IMR-90 (cell line): ENCODE results near the gene CLIC4. TPM values are rescaled to one million over a fixed set of nuclear protein-coding genes. Genes with fewer than 3 reads are reported as not detected.

Experiments used
- ATAC-seq: fragments of 200-7000 bp; cut with Tn5 transposase; 2 replicates; pipeline ENCODE4 v1.9.1; 2020; ENCODE audit warnings: low read depth, mild to moderate bottlenecking, moderate library complexity
- BruUV-seq: library from RNA; stranded (reverse); fragments of 400-500 nt; replicated peaks from 2 replicates; lab custom pipeline; 2021; lab: Mats Ljungman, UMichigan
- CTCF ChIA-PET: fragments of 300-600 bp; formaldehyde crosslinking; extraction: SDS; loops from one replicate; lab custom pipeline; 2021; ENCODE audit warnings: antibody characterized with exemption; lab: Yijun Ruan, JAX
- POLR2A ChIA-PET: fragments of 300-600 bp; sonication (Branson Sonifier 250); formaldehyde crosslinking; loops from one replicate; lab custom pipeline; 2022; ENCODE audit warnings: antibody characterized with exemption; ENCODE audit not compliant: unreplicated experiment; lab: Charles Lee
- DNase-seq: peaks from one replicate; pipeline ENCODE4 v3.0.0; 2013
- H2AFZ ChIP-seq: replicated peaks from 2 replicates; pipeline ENCODE3; 2013; ENCODE audit warnings: low read length, mild to moderate bottlenecking; ENCODE audit not compliant: poor library complexity
- H2AK5ac ChIP-seq: 2 replicates; pipeline ENCODE4 v1.6.1; 2013; ENCODE audit warnings: low read depth, low read length, inconsistent platforms
- H2AK9ac ChIP-seq: replicated peaks from 2 replicates; pipeline ENCODE3; 2013; ENCODE audit warnings: mild to moderate bottlenecking, low read depth, low read length, moderate library complexity; ENCODE audit not compliant: poor library complexity
- H2BK120ac ChIP-seq: 2 replicates; pipeline ENCODE4 v1.6.1; 2013; ENCODE audit warnings: low read depth, low read length, inconsistent platforms
- H2BK15ac ChIP-seq: 3 replicates; pipeline ENCODE4 v1.6.1; 2013; ENCODE audit warnings: low read depth, low read length, inconsistent platforms
- H2BK20ac ChIP-seq: 2 replicates; pipeline ENCODE4 v1.6.1; 2013; ENCODE audit warnings: low read depth, mild to moderate bottlenecking, inconsistent platforms, low read length, moderate library complexity
- H2BK5ac ChIP-seq: 2 replicates; pipeline ENCODE4 v1.6.1; 2013; ENCODE audit warnings: mild to moderate bottlenecking, low read depth, low read length, inconsistent platforms; ENCODE audit not compliant: poor library complexity, severe bottlenecking
- H3K14ac ChIP-seq: replicated peaks from 2 replicates; pipeline ENCODE4 v1.6.1; 2013; ENCODE audit warnings: low read depth, low read length, inconsistent platforms
- H3K18ac ChIP-seq: 2 replicates; pipeline ENCODE4 v1.6.1; 2013; ENCODE audit warnings: low read depth, low read length, control low read depth
- H3K23ac ChIP-seq: 2 replicates; pipeline ENCODE4 v1.6.1; 2013; ENCODE audit warnings: low read depth, low read length, inconsistent platforms
- H3K27ac ChIP-seq: 2 replicates; pipeline ENCODE4 v1.5.1; 2013; ENCODE audit warnings: mild to moderate bottlenecking, control low read depth, low read length; ENCODE audit not compliant: insufficient read depth
- H3K27me3 ChIP-seq: 2 replicates; pipeline ENCODE4 v1.6.1; 2013; ENCODE audit warnings: low read length; ENCODE audit not compliant: control insufficient read depth, insufficient read depth
- H3K36me3 ChIP-seq: 2 replicates; pipeline ENCODE4 v1.6.1; 2013; ENCODE audit warnings: low read length, mixed read lengths; ENCODE audit not compliant: control insufficient read depth, insufficient read depth
- H3K4ac ChIP-seq: 2 replicates; pipeline ENCODE4 v1.6.1; 2013; ENCODE audit warnings: low read depth, low read length, inconsistent platforms
- H3K4me1 ChIP-seq: 2 replicates; pipeline ENCODE4 v1.6.1; 2013; ENCODE audit warnings: low read length, mixed read lengths; ENCODE audit not compliant: control insufficient read depth, insufficient read depth
- H3K4me2 ChIP-seq: 2 replicates; pipeline ENCODE4 v1.6.1; 2013; ENCODE audit warnings: low read depth, mild to moderate bottlenecking, control low read depth, low read length, moderate library complexity
- H3K4me3 ChIP-seq: 2 replicates; pipeline ENCODE4 v1.5.1; 2013; ENCODE audit warnings: low read depth, mild to moderate bottlenecking, control low read depth, low read length, moderate library complexity; ENCODE audit not compliant: insufficient read depth
- H3K56ac ChIP-seq: 2 replicates; pipeline ENCODE4 v1.6.1; 2013; ENCODE audit warnings: low read length, inconsistent platforms; ENCODE audit not compliant: insufficient read depth; ENCODE audit errors: extremely low read depth
- H3K79me1 ChIP-seq, 2 experiments: 2 replicates each; pipeline ENCODE4 v1.6.1; 2013; ENCODE audit warnings: low read length in 2 of 2, inconsistent platforms in 1 of 2, low read depth in 1 of 2
- H3K9ac ChIP-seq: 2 replicates; pipeline ENCODE4 v1.6.1; 2013; ENCODE audit warnings: low read depth, low read length, control low read depth
- H3K9me1 ChIP-seq: 2 replicates; pipeline ENCODE4 v1.6.1; 2013; ENCODE audit warnings: low read length, inconsistent platforms; ENCODE audit not compliant: insufficient read depth
- H3K9me3 ChIP-seq: 2 replicates; pipeline ENCODE4 v1.6.1; 2013; ENCODE audit warnings: low read length; ENCODE audit not compliant: control insufficient read depth, insufficient read depth
- H4K20me1 ChIP-seq: 2 replicates; pipeline ENCODE4 v1.6.1; 2013; ENCODE audit warnings: low read length, inconsistent platforms; ENCODE audit not compliant: insufficient read depth
- H4K5ac ChIP-seq: 2 replicates; pipeline ENCODE4 v1.6.1; 2013; ENCODE audit warnings: mild to moderate bottlenecking, low read depth, low read length, control low read depth
- H4K8ac ChIP-seq, 2 experiments: 2 replicates each; pipeline ENCODE4 v1.6.1; 2013; ENCODE audit warnings: low read depth in 2 of 2, low read length in 2 of 2, control low read depth in 1 of 2, inconsistent platforms in 1 of 2
- H4K91ac ChIP-seq: 2 replicates; pipeline ENCODE4 v1.6.1; 2013; ENCODE audit warnings: low read depth, low read length, inconsistent platforms; ENCODE audit not compliant: insufficient read depth
- CEBPB ChIP-seq: IDR thresholded peaks from 2 replicates; pipeline ENCODE4 v1.6.1; 2012; ENCODE audit warnings: low read depth, low read length, improper control_type of control experiment
- FOS ChIP-seq: fragments of 150-350 bp; IDR thresholded peaks from 2 replicates; pipeline ENCODE4 v1.6.1; 2016; ENCODE audit warnings: low read depth, low read length
- POLR2A ChIP-seq: IDR thresholded peaks from 2 replicates; pipeline ENCODE4 v1.6.1; 2012; ENCODE audit warnings: mild to moderate bottlenecking, low read depth, low read length
- WGBS, 2 experiments: methylation state at CpG; one replicate each; pipeline versions ENCODE4 v1.1.5 to v1.1.7; 2013; ENCODE audit warnings: missing lambda C conversion rate in 2 of 2; ENCODE audit not compliant: insufficient read length in 1 of 2; ENCODE audit errors: extremely low coverage in 2 of 2; 5-methylcytosine and 5-hydroxymethylcytosine counted together
- dilution Hi-C: fragments of 300-500 bp; cut with HindIII; formaldehyde crosslinking; loops from one replicate; pipeline ENCODE4 v1.14.3; 2018; ENCODE audit warnings: low sequenced_read_pairs; ENCODE audit not compliant: unreplicated experiment
- in situ Hi-C: fragments of 300-500 bp; cut with MboI; formaldehyde crosslinking; loops from 3 replicates; pipeline ENCODE4 v1.14.3; 2019; ENCODE audit warnings: low sequenced_read_pairs, inconsistent platforms, mixed read lengths
- intact Hi-C: fragments of 100-400 bp; cut with micrococcal nuclease; formaldehyde crosslinking; loops from 2 replicates; pipeline ENCODE4 v1.10.0; 2022
- polyA plus RNA-seq, 3 experiments: library from polyadenylated mRNA; depleted of rRNA; stranded (reverse); fragments of >200 nt; gene quantifications; 2 replicates each; pipeline ENCODE4 v1.2.3, GENCODE V29; 2012; ENCODE audit warnings: low replicate concordance in 1 of 3
- total RNA-seq: library from RNA; depleted of rRNA; stranded (reverse); fragments of >200 nt; gene quantifications from 2 replicates; pipeline ENCODE4 v1.2.3, GENCODE V29; 2012

The CLIC4 gene
- total and polyA plus RNA-seq, 2 of the 4 experiments (the other 2 are of a cell fraction), result 242 to 392 TPM

DNA sequence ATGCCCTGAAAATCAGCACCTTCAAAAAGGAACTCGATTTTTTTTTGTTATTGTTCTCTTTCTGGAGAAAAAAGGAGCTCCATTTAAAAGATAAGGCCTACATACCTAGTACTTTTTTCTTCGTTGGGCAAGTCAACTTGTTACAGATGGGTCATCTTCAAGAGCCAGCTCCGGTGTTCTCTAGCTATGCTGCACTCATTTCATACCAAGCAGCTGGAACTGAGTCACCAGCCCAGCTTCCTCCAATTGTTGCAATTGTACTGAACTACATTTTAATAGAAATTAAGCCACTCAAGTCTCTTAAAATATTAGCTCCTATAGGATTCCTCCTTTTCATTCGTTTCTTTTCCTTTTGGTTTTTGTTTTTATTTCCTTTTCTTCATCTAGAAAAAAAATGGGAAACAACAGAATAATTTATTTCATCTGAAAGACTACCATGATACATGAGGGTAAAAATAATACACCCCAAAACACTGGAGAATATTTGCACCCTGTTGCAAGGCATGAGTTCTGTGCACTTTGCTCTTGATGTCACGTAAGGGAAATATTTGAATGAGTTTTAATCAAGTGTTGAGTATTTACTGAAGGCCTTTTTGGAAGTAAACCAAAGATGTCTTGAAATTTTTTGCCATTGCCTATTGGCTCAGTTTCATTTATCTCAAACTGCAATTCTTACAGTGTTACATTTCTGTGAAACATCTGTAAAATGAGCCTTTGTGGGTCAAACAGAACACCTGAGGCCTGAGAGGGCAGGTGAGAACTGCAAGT is 60.5 kb downstream of the CLIC4 start:
- no peak overlapping the region for H2BK15ac ChIP-seq
- no peak overlapping the region for H4K91ac ChIP-seq
- no peaks in the 10 kb centered on the region for H3K9me3 ChIP-seq
- CTCF ChIA-PET, result interaction anchor here (0.7 to 1.5 kb wide), 2 partner anchors 59 to 117 kb away, joined by 3 to 5 read pairs; no protein-coding TSS in a partner anchor
- no peak overlapping the region for H3K4ac ChIP-seq
- no peak overlapping the region for H3K4me3 ChIP-seq
- peaks cover 4% of the 10 kb centered on the region for H3K36me3 ChIP-seq
- H3K79me1 ChIP-seq, result peaks cover 0 to 54% of the 10 kb centered on the region in 2 experiments; a peak in 2 of 4 replicates
- H2BK20ac ChIP-seq, result no peak overlapping the region
- no peak overlapping the region for H3K18ac ChIP-seq
- H3K4me1 ChIP-seq, result peaks cover 5% of the 10 kb centered on the region
- ATAC-seq (peak; percentile 87), DNase-seq (peak; percentile 89)
- no peak overlapping the region for H2AK5ac ChIP-seq
- no peak overlapping the region for H3K23ac ChIP-seq
- no peak overlapping the region for H3K56ac ChIP-seq
- H2BK5ac ChIP-seq, result peak overlapping the region; percentile 60
- H3K4me2 ChIP-seq, result no peak overlapping the region
- POLR2A ChIA-PET, result interaction anchor here (0.6 kb wide), 1 partner anchor 51 kb away, joined by 3 read pairs; no protein-coding TSS in a partner anchor
- intact Hi-C loops (no loop called here), in situ Hi-C loops (no loop called here), dilution Hi-C loops (loop anchor here (10.0 kb wide), 1 partner anchor 51 kb away; no protein-coding TSS in a partner anchor)
- H3K14ac ChIP-seq, result no peak overlapping the region
- no peak overlapping the region for H2AK9ac ChIP-seq
- no TSS peak for BruUV-seq
- no peak overlapping the region for H2AFZ ChIP-seq
- peak; percentile 60 for TF ChIP-seq CEBPB
- no peak for TF ChIP-seq POLR2A
- peak; percentile 46; the same call in 1 of the 2 replicates for TF ChIP-seq FOS
- no peak overlapping the region for H2BK120ac ChIP-seq
- no peaks in the 10 kb centered on the region for H3K27me3 ChIP-seq
- WGBS, 2 experiments, result 80% methylated on average over 1 of the region's 5 CpGs; no CpG with 5 or more reads in 1 of the 2 experiments
- H4K8ac ChIP-seq, result no peak overlapping the region
- H4K5ac ChIP-seq, result no peak overlapping the region
- H3K9ac ChIP-seq, result no peak overlapping the region
- H3K9me1 ChIP-seq, result peaks cover 7% of the 10 kb centered on the region; the same call in 1 of the 2 replicates
- no peak overlapping the region for H3K27ac ChIP-seq
- H4K20me1 ChIP-seq, result peaks cover 85% of the 10 kb centered on the region
